Vagina (tissue), 2 donors: ENCODE results near the gene NEAT1.

Experiments used
- CTCF ChIP-seq, 3 experiments: fragments of 450-650 bp in 2 of 3; fragments of 200-600 bp in 1 of 3; sonication (generic) in 1 of 3; IDR thresholded peaks; one replicate each; pipeline ENCODE4 v1.5.1; 2017 to 2019; ENCODE audit warnings: antibody characterized with exemption in 3 of 3, mild to moderate bottlenecking in 2 of 3, moderate library complexity in 2 of 3
- POLR2A ChIP-seq, 2 donors: fragments of 450-650 bp; IDR thresholded peaks; one replicate each; pipeline ENCODE4 v1.6.1; 2017; ENCODE audit warnings: antibody characterized with exemption in 2 of 2, mild to moderate bottlenecking in 2 of 2, moderate library complexity in 2 of 2
- POLR2AphosphoS5 ChIP-seq, 2 donors: sonication (generic); formaldehyde crosslinking; IDR thresholded peaks; one replicate each; pipeline ENCODE4 v1.9.0; 2017; ENCODE audit warnings: antibody characterized with exemption in 2 of 2, mild to moderate bottlenecking in 2 of 2, low read depth in 1 of 2; ENCODE audit not compliant: insufficient read depth in 1 of 2

- TF ChIP-seq POLR2A (IDR thresholded peaks at IDR 0.05) (no peak), CTCF (IDR thresholded peaks at IDR 0.05) (no peak), POLR2AphosphoS5 (IDR thresholded peaks at IDR 0.05; ENCODE audit: insufficient read depth in 1 of 2, low read depth in 1 of 2) (peak in 1 of 2 donors; percentile 49)
These were observed 9.0 kb downstream of the NEAT1 start for GRCh38 chr11:65431451-65432099.
